ENCODE measurements around the gene SHISA8.

SHISA8 gene

DNA sequence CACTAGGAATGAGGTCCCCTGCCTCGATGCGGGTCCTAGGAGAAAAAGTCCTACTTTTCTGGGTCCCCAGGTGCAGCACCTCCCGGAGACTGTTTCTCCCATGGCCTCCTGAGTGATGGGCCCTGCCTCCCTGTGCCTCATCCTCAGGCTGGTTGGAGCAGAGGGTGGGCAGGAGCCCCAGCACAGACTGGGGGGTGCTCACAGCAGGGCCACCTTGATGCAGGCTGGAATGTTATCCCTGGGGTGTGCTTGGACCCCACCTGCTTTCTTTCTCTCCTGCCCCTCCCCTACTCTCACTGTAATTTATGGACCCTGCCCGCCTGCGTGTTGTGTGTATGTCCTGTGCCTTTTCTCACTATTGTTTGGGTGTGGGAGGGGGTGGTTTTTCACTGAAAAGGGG, 8.1 kb downstream of the SHISA8 start:
- intact Hi-C loops (cut with DNase I) = no loop called here
- DNase-seq = no peak

- intact Hi-C loops (cut with DNase I) = no loop called here
- no peak for DNase-seq
These were observed 9.3 kb downstream of the SHISA8 start for GRCh38 chr22:41905411-41906202.

DNA sequence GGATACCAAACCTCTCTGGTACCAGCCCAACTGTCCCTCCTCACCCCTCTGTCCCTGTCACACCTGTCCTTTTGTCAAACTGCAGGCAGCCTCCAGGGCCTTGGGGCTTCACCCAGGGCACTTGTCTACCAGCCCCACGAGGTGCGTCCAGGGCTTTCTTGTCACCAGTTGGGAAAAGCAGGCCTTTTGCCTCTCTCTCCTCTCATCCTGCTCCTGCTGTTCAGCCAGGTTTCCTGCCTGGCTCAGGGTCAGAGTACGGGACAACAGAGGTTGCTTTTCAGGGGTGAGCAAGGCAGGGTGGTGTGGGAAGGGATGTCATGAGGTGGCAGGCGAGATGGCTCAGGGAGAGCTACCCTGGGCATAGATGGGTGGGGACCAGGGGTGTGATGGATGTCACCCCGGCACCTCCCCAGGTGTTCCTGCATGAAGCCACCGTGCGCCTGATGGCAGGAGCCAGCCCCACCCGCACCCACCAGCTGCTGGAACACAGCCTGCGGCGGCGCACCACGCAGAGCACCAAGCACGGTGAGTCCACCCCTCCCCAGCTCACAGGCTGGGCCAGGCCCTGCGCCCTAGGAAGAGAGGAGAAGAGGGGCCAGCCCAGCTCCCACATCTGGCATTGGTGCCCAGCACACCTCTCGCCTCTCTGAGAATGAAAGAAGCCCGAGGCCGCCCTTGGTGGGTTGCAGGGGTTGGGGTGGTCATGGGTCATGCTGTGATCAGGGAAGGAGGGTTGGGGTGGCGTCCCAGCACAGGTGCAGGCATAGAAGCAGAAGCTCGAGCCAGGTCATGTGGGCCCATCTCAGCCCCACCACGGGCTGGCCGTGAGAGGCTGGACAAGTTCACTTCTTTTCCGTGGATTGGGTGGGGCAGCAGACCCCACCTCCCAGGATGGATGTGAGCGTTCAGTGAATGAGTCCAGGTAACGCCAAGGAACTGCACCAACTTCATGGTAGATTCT, 10.1 kb downstream of the SHISA8 start:
- no peak for DNase-seq
- intact Hi-C loops (cut with DNase I) = no loop called here

DNA sequence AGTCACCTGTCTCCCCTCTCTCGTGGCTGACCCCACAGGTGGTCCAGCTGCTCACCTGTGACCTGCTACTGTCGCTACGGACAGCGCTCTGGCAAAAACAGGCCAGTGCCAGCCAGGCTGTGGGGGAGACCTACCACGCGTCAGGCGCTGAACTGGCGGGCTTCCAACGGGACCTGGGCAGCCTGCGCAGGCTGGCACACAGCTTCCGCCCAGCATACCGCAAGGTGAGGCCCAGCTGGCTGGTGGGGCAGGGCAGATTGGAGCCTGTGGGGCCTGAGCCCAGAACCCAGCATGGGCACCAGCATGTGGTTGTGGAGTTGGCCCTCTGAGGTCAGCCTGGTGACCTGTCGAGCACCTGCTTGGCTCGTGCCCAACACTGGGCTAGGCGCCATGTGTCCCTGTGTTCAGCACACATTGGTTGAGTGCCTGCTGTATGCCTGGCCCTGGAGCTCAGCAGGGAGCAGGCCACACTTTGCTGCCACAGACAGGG, 11.9 kb downstream of the SHISA8 start:
- intact Hi-C loops (cut with DNase I) = no loop called here
- DNase-seq = no peak

GRCh38 chr22:41902016-41902415, 12.9 kb downstream of the SHISA8 start:
- DNase-seq = no peak
- intact Hi-C loops (cut with DNase I) = no loop called here

- DNase-seq = no peak
- intact Hi-C loops (cut with DNase I) = no loop called here
These were observed 14.1 kb downstream of the SHISA8 start for GRCh38 chr22:41900652-41901312.

- no peak for DNase-seq
- intact Hi-C loops (cut with DNase I) = no loop called here
These were observed 14.8 kb downstream of the SHISA8 start for GRCh38 chr22:41899992-41900651.

GRCh38 chr22:41899110-41899509, 15.8 kb downstream of the SHISA8 start:
- no peak for DNase-seq
- intact Hi-C loops (cut with DNase I) = no loop called here

GRCh38 chr22:41898645-41899044, 16.2 kb downstream of the SHISA8 start:
- no peak for DNase-seq
- intact Hi-C loops (cut with DNase I) = no loop called here

DNA sequence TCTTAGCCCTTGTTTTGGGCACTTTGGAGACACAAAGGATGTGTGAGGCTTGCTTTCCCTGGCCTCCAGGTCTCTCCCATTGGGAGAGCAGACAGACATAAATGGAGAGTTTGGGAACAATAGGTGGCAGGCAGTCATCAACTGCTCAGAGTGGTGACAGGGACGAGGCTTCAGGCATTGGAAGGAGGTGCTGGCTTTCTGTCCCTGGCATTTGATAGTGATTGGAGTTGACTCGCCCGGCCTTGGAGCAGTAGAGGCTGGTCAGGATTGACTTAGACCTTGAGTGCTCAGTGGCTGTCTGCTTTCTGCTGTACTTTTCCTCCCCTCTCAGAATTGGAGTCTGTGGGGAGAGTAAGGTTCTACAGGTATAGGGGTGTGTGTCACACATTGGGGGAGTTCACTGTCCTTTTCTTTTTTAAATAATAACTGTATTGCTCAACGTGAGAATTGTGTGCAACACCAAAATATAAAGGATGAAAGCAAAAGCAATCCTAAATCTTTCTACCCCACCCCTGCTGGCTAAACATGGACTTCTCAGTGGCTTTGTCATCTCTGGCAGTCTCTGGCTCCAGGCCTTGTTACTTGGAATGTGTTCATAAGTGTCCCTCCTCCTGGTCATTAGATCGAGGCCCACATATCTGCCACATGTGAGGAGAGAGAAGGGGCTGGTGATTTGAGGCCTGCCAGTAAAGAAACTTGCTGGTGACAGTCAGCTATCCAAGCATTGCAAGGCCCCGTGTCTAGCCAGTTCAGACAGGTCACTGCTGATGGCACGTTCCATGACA, 21.1 kb downstream of the SHISA8 start:
- intact Hi-C loops (cut with DNase I) = no loop called here
- DNase-seq = no peak

DNA sequence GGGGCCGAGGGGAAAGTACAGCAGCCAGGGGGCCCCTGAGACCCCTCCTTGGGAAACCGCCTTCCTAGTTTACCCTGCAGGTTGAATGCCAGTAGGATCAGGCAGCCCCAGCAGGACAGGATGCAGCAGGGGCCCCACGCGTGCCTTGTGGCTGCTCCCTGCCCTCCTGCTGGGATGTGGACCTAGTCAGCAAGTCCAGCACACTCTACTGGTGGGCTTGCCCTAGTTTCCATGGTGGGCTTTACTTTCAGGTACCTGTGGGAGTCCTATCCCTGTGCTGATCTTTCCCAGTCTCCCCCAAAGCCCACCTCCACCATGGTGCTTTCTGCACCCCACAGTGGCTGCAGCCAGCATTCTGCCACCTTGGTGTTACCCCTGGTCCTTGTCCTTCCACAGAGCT, 22.2 kb downstream of the SHISA8 start:
- DNase-seq = no peak
- intact Hi-C loops (cut with DNase I) = no loop called here

DNA sequence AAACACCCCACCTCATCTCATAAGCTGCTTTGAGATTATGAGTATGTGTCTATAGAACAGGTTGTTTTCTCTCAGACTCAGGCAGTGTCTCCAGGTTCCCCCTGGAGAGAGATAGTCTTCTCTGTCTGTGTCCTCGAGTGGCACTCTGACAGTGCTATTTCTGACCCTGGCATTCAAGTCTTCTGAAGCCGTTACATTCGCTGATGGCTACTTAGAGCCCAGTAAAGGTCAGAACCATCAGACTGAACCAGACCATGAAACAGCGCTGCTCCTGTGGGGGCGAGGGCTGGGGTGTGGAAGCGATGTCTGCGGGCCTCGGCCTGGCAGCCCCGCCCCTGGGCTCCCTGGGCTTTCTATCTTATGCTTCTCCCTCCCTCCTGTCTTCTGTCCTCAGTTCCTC, 23.5 kb downstream of the SHISA8 start:
- no peak for DNase-seq
- intact Hi-C loops (cut with DNase I) = no loop called here

- intact Hi-C loops (cut with DNase I) = no loop called here
- DNase-seq = no peak
These were observed 26.2 kb downstream of the SHISA8 start for GRCh38 chr22:41888627-41889200.

GRCh38 chr22:41885516-41885915, 29.4 kb downstream of the SHISA8 start:
- intact Hi-C loops (cut with DNase I) = no loop called here
- DNase-seq = no peak

- no peak for DNase-seq
- intact Hi-C loops (cut with DNase I) = no loop called here
These were observed 29.8 kb downstream of the SHISA8 start for GRCh38 chr22:41885116-41885515.

DNA sequence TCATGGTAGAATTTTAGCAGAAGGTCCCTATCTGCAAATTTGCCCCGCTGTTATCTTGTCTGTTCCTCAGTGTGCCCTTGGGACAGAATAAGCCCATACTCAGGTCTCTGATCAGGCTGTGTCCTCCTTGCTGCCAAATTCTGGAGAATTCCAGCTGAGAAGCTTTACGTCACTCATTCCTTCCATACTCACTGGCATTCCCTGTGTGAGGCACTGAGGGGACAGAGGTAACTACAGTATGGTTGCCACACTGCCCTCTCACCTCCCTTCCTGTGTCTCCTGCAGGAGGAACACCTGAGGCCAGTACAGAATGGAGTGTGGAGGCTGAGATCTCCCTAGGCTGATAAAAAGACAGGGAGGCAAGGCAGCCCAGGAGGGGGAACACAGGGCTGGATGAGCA, 31.5 kb downstream of the SHISA8 start:
- intact Hi-C loops (cut with DNase I) = no loop called here
- DNase-seq = no peak

DNA sequence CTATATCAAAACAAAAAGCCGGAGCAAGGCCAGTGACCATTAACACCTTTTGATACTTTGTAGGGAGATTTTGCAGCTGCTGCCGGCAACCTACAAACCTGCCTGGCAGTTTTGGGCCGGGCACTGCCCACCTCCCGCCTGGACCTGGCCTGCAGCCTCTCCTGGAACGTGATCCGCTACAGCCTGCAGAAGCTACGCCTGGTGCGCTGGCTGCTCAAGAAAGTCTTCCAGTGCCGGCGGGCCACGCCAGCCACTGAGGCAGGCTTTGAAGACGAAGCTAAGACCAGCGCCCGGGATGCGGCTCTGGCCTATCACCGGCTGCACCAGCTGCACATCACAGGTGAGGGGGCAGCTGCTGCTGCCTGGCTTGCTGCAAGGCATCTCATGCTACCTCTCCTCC, 34.2 kb downstream of the SHISA8 start:
- intact Hi-C loops (cut with DNase I) = no loop called here
- DNase-seq = peak in 1 of 42 donors; percentile 6

DNA sequence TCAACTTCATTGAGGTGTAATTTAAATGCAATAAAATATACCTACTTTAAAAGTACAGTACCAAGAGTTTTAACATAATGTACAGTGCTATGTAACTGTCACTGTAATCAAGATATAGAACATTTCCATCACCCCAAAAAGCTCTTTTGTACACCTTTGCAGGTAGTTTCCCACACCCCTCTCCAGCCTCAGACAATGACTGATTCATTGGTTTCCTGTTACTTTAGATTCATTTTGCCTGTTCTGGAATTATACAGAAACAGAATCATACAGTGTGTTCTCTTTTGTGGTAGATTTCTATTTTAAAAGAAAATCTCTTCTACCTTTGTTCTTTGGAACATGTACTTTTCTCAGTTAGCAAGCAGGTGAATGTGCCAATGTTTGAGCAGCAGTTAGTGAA, 38.2 kb downstream of the SHISA8 start:
- DNase-seq = no peak
- intact Hi-C loops (cut with DNase I) = no loop called here

Measured in head of caudate nucleus (tissue), 42 donors.